HL-60/S4 (cell line): ENCODE measurements around the gene HAUS7.

ENCODE experiments used
- in situ Hi-C: fragments of 300-500 bp; cut with MboI; formaldehyde crosslinking; loops from 2 replicates; pipeline ENCODE4 v1.14.3; 2022; ENCODE audit warnings: low sequenced_read_pairs

HAUS7 gene

DNA sequence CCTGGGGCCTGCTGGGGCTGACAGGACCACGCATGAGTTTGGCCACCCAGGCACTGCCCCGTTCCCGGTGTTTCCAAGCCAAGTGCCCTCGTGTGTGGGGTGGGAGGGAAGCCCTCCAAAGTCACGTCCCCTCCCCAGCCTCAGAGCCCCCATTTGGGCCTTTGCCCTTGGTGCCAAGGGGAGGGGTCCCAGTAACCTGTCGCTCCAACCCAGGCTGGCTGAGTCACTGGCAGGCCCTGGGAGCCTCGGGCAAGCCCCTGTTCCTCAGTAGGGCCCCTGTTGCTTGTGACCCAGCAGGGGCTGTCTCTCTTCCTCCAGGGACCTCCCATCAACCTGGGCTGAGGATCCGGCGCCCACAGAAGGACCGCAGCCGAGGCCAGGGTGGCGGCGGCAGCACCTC, 10.7 kb upstream of the HAUS7 start:
- in situ Hi-C loops, result no loop called here

DNA sequence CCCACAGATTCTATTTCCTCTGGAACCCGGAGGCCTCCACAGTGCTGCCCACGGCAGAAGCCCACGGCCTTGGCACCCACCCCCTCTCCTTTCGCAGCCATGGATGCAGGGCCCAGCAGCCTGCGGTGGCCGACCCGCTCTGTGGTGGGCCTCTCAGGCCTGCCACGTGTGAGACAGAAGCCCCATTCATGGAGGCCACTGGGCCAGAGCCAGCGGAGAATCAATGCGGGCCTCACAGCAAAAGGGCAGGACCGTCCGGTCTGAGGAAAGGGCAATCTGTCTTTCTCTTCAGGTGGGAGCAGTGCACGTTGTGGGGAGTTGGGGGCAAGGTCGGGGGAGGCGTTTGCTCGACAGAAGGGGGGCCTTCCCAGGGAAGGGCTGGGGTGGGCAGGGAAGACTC, 8.4 kb upstream of the HAUS7 start:
- in situ Hi-C loops, result no loop called here

DNA sequence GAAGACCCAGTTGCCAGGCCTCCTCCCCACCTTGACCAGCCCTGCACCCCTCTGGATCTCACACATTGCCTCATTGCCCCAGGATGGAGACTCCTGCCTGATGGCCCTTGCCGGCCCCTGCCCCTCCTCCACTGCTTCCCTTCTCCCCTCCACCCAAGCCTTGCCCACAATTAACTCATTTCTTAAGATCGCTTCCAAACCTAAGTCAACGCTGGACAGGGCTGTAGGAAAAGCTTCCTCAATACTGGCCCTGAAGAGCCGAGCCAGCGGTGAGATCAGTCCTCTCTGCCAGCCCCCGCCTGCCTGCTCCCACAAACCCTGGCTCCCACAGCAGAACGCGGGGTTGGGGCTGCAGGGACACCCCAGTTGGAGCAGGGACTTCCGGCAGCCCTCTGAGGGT, 7.5 kb upstream of the HAUS7 start:
- in situ Hi-C loops, result no loop called here

GRCh38 chrX:153477364-153477857, 7.0 kb upstream of the HAUS7 start:
- in situ Hi-C loops, result no loop called here

GRCh38 chrX:153476666-153477363, 6.4 kb upstream of the HAUS7 start:
- in situ Hi-C loops, result no loop called here

- in situ Hi-C loops, result no loop called here
Measured at GRCh38 chrX:153475751-153476281, 5.4 kb upstream of the HAUS7 start.

GRCh38 chrX:153475271-153475670, 4.9 kb upstream of the HAUS7 start:
- in situ Hi-C loops, result no loop called here

GRCh38 chrX:153474718-153475117, 4.3 kb upstream of the HAUS7 start:
- in situ Hi-C loops, result no loop called here

GRCh38 chrX:153474266-153474665, 3.9 kb upstream of the HAUS7 start:
- in situ Hi-C loops, result no loop called here

GRCh38 chrX:153473126-153473525, 2.8 kb upstream of the HAUS7 start:
- in situ Hi-C loops, result no loop called here

GRCh38 chrX:153471663-153472280, 1.4 kb upstream of the HAUS7 start:
- in situ Hi-C loops, result no loop called here

GRCh38 chrX:153469811-153470410, 465 bp downstream of the HAUS7 start:
- in situ Hi-C loops, result no loop called here

DNA sequence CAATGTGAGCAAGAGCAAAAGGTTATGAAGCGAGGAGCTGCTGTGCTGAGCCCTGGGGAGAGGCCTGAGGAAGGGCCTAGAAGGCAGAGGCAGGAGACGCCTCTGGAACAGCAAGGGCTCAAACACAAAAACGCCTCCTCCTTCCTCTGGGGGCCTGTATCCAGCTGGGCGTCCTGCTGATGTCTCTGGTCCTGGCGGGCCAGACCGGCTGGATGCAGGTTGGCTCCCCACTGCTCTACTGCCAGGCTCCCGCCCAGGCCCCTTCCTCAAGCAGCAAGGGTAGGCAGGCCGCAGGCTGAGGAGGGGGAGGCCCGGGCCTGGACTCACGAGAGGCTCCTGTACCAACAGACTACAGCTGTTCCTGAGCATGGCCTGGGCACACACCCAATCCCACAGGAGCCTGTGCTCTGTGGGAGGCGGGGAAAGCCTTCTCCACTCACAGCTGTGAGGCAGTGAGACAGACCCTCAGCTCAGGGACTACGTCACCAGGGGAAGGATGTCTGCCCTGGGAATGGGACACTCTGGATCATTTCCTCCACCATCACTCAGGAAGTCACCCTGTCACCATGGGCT, 2.3 kb downstream of the HAUS7 start:
- in situ Hi-C loops, result no loop called here

DNA sequence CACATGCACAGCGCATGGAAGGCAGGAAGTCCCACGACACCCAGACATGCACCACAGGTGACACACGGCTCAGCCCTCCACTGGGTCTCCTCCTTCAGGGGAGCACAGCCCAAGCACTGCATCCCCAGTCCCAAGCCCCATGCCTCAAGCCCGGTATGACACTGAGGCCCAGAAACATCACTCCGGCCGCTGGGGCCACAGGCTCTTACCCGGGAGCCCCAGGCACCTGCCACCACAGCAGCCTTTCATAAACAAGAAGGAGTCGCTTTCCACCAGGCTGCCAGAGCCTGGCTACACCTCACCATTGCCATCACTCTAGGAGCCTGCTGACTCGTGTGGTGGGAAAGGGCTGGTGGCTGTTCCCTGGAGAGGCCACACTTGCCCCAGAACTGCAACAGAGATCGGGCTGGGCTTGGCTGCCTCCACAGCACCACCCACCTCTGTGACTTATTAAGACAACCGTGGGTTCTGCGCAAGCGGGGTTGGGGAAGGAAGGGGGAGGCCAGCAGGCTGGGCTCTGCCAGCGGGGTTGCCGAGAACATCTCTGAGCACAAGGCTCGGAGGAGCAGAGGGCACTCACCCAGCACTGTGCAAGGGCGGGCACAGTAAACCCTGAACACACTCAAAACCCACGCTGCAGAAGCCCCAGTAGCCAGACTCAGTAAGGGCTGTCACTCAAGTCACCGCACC, 4.5 kb downstream of the HAUS7 start:
- in situ Hi-C loops, result no loop called here

- in situ Hi-C loops, result no loop called here
Measured at GRCh38 chrX:153464116-153464515, 6.3 kb downstream of the HAUS7 start.

DNA sequence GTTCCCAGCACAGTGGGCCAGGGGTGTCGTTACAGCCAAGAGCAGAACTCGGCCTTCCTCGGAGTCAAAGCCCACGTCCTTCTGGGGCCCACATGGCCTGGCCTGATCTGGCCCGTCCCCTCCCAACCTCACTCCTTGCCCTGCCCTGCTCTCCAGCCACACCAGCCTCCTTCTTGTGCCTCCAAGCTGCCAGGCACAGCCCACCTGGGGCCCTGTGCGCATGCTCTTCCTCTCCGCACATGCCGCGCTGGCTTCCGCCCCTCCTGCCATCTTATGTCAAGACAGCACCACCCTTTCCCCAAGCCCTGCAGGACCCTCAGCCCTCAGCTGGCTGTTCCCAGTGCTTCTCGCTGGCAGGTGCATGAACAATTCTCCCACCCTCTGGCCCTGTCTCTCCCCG, 6.8 kb downstream of the HAUS7 start:
- in situ Hi-C loops, result no loop called here

GRCh38 chrX:153463031-153463430, 7.3 kb downstream of the HAUS7 start:
- in situ Hi-C loops, result no loop called here

DNA sequence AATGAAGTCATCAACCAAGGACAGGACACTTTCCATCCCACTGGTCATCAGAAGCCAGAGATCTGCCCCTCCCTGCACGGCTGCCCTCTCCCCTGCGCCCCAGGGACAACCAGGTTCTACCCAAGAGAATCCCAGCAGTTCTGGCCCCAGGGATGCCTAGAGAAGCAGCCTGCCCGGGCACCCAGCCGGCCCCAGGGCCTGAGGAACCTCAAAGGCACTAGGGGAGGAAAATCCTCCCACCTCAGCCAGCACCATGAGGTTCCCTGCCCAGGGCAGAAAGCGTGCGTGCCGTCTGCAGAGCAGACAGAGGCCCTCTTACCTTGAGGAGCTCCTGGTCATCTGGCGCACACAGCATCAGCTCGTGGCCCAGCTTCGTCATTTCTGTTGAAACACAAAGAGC, 8.1 kb downstream of the HAUS7 start:
- in situ Hi-C loops, result no loop called here

DNA sequence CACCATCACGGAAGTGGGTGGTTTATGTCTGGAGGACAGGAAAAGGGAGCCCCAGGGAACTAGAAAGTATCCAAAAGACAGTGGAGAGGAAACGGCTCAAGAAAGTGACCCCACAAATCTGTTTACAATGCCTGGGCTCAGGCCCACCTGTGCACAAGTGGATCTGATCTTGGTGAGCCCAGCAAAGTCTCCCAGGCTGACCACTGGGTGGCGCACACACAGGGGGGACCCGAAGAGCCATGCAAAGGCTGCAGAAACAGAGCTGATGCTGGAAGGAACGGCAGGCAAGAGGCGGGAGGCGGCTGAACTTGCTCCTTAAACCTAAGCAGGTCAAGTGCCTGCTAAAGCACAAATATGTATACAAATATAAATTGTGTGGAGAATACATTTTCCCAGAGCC, 9.6 kb downstream of the HAUS7 start:
- in situ Hi-C loops, result no loop called here

DNA sequence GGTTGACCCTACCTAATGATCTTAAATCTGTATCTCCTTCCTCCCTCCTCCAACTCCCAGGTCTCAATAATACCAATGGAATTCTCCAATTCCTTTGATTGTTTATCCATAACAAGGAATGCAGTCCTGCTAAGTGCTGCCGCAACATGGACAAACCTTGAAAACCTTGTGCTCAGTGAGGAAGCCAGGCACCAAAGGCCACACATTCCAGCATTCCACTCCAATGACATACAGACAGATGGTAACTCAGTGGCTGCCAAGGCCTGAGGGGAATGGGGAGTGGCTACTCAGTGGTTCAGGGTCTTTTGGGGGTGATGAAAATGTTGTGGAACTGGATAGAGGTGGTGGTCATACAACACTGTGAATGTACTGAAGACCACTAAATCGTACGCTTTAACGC, 10.4 kb downstream of the HAUS7 start:
- in situ Hi-C loops, result no loop called here

GRCh38 chrX:153458476-153458875, 11.9 kb downstream of the HAUS7 start:
- in situ Hi-C loops, result no loop called here
